DOHH2 (cell line): ENCODE results near the gene ZNHIT1.

Source experiments
- H3F3A ChIP-seq: fragments of 200-600 bp; sonication (generic), shearing (Covaris generic); 2 replicates; pipeline ENCODE4 v1.6.0; 2016; ENCODE audit warnings: antibody characterized with exemption, mild to moderate bottlenecking; ENCODE audit not compliant: control insufficient read depth, insufficient read depth
- H3K27ac ChIP-seq: fragments of 200-600 bp; sonication (generic); 2 replicates; pipeline ENCODE4 v1.5.1; 2014; ENCODE audit warnings: low read depth, mild to moderate bottlenecking, low read length, moderate library complexity
- H3K27me3 ChIP-seq: fragments of 200-600 bp; sonication (generic); 2 replicates; pipeline ENCODE4 v1.6.1; 2014; ENCODE audit warnings: mild to moderate bottlenecking, low read length, mixed read lengths; ENCODE audit not compliant: control insufficient read depth
- H3K36me3 ChIP-seq: fragments of 200-600 bp; sonication (generic); 2 replicates; pipeline ENCODE4 v1.6.1; 2014; ENCODE audit warnings: mild to moderate bottlenecking, low read length, moderate library complexity, mixed read lengths; ENCODE audit not compliant: control insufficient read depth
- H3K4me1 ChIP-seq: fragments of 200-600 bp; sonication (generic); 2 replicates; pipeline ENCODE4 v1.6.1; 2014; ENCODE audit warnings: mild to moderate bottlenecking, low read length, mixed read lengths; ENCODE audit not compliant: control insufficient read depth
- H3K4me2 ChIP-seq: fragments of 200-600 bp; sonication (generic); 2 replicates; pipeline ENCODE4 v1.6.0; 2014; ENCODE audit warnings: mild to moderate bottlenecking, low read length, moderate library complexity
- H3K4me3 ChIP-seq: fragments of 200-600 bp; sonication (generic); 2 replicates; pipeline ENCODE4 v1.5.1; 2014; ENCODE audit warnings: mild to moderate bottlenecking, low read length, mixed read lengths
- H3K79me2 ChIP-seq: fragments of 200-600 bp; sonication (generic); 2 replicates; pipeline ENCODE4 v1.6.1; 2014; ENCODE audit warnings: mild to moderate bottlenecking, low read length, mixed read lengths; ENCODE audit not compliant: control insufficient read depth
- H3K9me2 ChIP-seq: fragments of 200-600 bp; sonication (generic); replicated peaks from 2 replicates; pipeline ENCODE4 v1.6.1; 2014; ENCODE audit warnings: mild to moderate bottlenecking, low read length, mixed read lengths; ENCODE audit not compliant: control insufficient read depth
- H3K9me3 ChIP-seq: fragments of 200-600 bp; sonication (generic); 2 replicates; pipeline ENCODE4 v1.6.1; 2014; ENCODE audit warnings: antibody characterized with exemption, low read length, mixed read lengths; ENCODE audit not compliant: control insufficient read depth, insufficient read depth
- H4K20me1 ChIP-seq: fragments of 200-600 bp; sonication (generic); 2 replicates; pipeline ENCODE4 v1.6.0; 2014; ENCODE audit warnings: low read depth, mild to moderate bottlenecking, antibody characterized with exemption, low read length, moderate library complexity; ENCODE audit not compliant: control insufficient read depth, insufficient read depth
- CTCF ChIP-seq: fragments of 200-600 bp; sonication (generic); IDR thresholded peaks from one replicate; pipeline ENCODE4 v1.5.1; 2014; ENCODE audit warnings: antibody characterized with exemption, mild to moderate bottlenecking, low read depth, low read length; ENCODE audit not compliant: poor library complexity, severe bottlenecking
- EZH2phosphoT487 ChIP-seq: fragments of 200-600 bp; sonication (generic); IDR thresholded peaks from 2 replicates; pipeline ENCODE4 v1.6.1; 2017; ENCODE audit warnings: borderline replicate concordance, mild to moderate bottlenecking, antibody characterized with exemption, low read length, moderate library complexity, mixed read lengths

The ZNHIT1 gene

GRCh38 chr7:101238226-101239182 lies 20.5 kb downstream of the ZNHIT1 start:
- TF ChIP-seq EZH2phosphoT487 (no peak), CTCF (no peak)
- H3K9me3 ChIP-seq, result no peaks in the 10 kb centered on the region
- H3K79me2 ChIP-seq, result peaks cover 24% of the 10 kb centered on the region
- H3K27ac ChIP-seq, result no peak overlapping the region
- peaks cover 60% of the 10 kb centered on the region for H3K36me3 ChIP-seq
- no peaks in the 10 kb centered on the region for H3K27me3 ChIP-seq
- H3F3A ChIP-seq, result no peaks in the 10 kb centered on the region
- H4K20me1 ChIP-seq, result peaks cover 5% of the 10 kb centered on the region; the same call in 1 of the 2 replicates
- no peak overlapping the region for H3K4me3 ChIP-seq
- H3K4me1 ChIP-seq, result peaks cover 3% of the 10 kb centered on the region
- H3K4me2 ChIP-seq, result no peak overlapping the region
- no peaks in the 10 kb centered on the region for H3K9me2 ChIP-seq

GRCh38 chr7:101239191-101239950 lies 21.4 kb downstream of the ZNHIT1 start:
- Histone ChIP-seq H3K4me2 (no peak overlapping the region), H3K4me1 (peaks cover 9% of the 10 kb centered on the region), H3K9me3 (no peaks in the 10 kb centered on the region), H3K36me3 (peaks cover 65% of the 10 kb centered on the region), H3K79me2 (peaks cover 33% of the 10 kb centered on the region), H3K9me2 (no peaks in the 10 kb centered on the region), H3K27me3 (no peaks in the 10 kb centered on the region), H3K4me3 (no peak overlapping the region), H3K27ac (no peak overlapping the region), H4K20me1 (peaks cover 11% of the 10 kb centered on the region; the same call in 1 of the 2 replicates), H3F3A (no peaks in the 10 kb centered on the region)
- TF ChIP-seq EZH2phosphoT487, result no peak
- no peak for TF ChIP-seq CTCF

- H3K79me2 ChIP-seq, result peaks cover 37% of the 10 kb centered on the region
- no peak for TF ChIP-seq EZH2phosphoT487
- no peak for TF ChIP-seq CTCF
- peaks cover 9% of the 10 kb centered on the region; the same call in 1 of the 2 replicates for H4K20me1 ChIP-seq
- peaks cover 66% of the 10 kb centered on the region for H3K36me3 ChIP-seq
- H3F3A ChIP-seq, result no peaks in the 10 kb centered on the region
- no peak overlapping the region for H3K27ac ChIP-seq
- no peaks in the 10 kb centered on the region for H3K27me3 ChIP-seq
- no peaks in the 10 kb centered on the region for H3K9me3 ChIP-seq
- no peak overlapping the region for H3K4me3 ChIP-seq
- no peak overlapping the region for H3K4me2 ChIP-seq
- H3K4me1 ChIP-seq, result peaks cover 9% of the 10 kb centered on the region
- H3K9me2 ChIP-seq, result no peaks in the 10 kb centered on the region
Observed at GRCh38 chr7:101239951-101240220, 21.9 kb downstream of the ZNHIT1 start.
